Ishikawa (cell line): ENCODE measurements around the gene BRICD5.

Source experiments
- CREB1 ChIP-seq: IDR thresholded peaks from 2 replicates; pipeline ENCODE4 v1.6.1; 2012; ENCODE audit warnings: low read depth
- REST ChIP-seq: IDR thresholded peaks from 2 replicates; pipeline ENCODE4 v1.6.1; 2012; ENCODE audit warnings: low read depth, mild to moderate bottlenecking
- TAF1 ChIP-seq: IDR thresholded peaks from 2 replicates; pipeline ENCODE4 v1.6.1; 2012; ENCODE audit warnings: low read depth, mild to moderate bottlenecking

DNA sequence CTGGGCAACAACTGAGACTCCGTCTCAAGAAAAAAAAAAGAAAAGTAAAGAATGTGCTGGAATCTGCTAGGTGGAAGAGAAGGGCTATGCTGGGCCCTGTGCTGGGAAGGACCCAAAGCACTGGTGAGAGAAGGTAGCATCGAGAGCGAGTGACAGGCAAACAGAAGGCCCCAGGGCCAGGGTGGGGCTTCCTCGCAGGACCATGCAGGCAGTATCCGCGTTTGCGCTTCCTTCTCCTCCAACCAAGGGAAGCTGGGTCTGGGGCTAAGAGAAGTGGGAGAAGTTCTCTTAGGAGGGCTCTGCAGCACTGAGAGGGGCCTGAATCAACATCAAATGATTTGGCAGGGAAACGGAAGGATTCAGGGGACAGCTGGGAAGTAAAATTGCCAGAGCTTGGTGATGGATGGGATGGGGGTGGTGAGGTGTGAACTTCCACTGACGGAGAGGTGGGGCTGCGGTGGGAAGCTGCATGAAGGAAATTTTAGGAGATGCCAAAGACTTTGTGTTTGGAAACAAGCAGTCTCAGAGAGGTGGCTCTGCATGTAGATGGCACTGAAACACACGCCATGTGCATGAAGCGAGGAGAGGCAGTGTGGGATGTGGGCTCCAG is 46.0 kb upstream of the BRICD5 start:
- TF ChIP-seq TAF1 (no peak), CREB1 (no peak), REST (no peak)
